ENCODE results near the gene COIL. TPM values are rescaled to one million over a fixed set of nuclear protein-coding genes. Genes with fewer than 3 reads are reported as not detected.
"Not testable (repeated sequence)": the region's sequence is repeated elsewhere in the genome, so short reads cannot be mapped to it uniquely, and the experiment has no call there.

Gene COIL
- total and polyA plus RNA-seq, 4 donors, result 7.4 to 12.0 (median 9.9) TPM

DNA sequence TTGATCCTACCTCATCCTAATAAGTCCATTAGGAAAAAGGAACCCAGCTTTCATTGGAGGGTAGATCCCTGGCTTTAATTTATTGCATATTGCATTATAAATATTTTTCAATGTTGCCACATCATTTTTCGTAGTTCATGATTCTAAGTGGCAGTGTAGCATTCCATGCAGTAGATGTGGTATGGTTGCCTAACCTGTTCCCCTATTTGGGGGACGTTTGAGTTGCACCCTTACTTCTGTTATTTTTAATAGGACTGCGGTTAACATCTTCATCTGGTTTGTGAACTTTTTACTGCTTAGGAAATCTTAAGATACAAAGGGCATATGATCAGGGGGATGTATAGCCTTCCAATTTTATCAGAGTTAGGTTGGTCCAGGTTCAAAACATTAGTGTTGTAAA, 22.5 kb upstream of the COIL start:
- H3K4me1 ChIP-seq (ENCODE audit: control insufficient read depth in 1 of 2, insufficient read depth in 2 of 2, low read length in 2 of 2), result no peaks in the 10 kb centered on the region
- intact Hi-C loops (cut with DNase I), result no loop called here
- WGBS, 2 donors, result 77 to 78% methylated on average over 3 of the region's 3 CpGs

DNA sequence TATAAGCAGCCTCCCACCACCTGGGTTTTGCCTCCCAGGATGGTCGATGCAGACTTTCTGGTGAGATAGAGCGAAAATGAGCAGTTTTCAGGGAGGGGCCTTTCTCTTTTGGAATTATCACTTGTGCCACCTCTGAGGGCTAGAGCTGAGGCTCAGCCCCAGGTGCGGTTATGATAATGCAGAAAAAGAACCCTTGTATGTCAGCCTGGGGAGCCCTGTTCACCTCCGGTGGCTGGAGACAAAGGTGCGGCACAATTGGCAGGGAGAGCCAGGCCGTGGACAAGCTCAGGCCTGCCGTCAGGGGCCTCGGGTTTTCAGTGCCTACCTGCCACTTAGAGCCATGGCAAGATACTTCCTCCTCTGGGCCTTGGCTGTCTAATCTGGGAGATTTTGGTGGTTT, 21.5 kb upstream of the COIL start:
- no peak overlapping the region for H3K27ac ChIP-seq (ENCODE audit: low read depth in 1 of 2, low read length in 2 of 2)
- no peaks in the 10 kb centered on the region for H3K27me3 ChIP-seq (ENCODE audit: control insufficient read depth in 1 of 2, insufficient read depth in 2 of 2, low read length in 1 of 2)
- ATAC-seq (ENCODE audit: low FRiP score) (no peak), DNase-seq (no peak)
- intact Hi-C loops (cut with DNase I), result no loop called here
- no peak overlapping the region for H3K4me3 ChIP-seq (ENCODE audit: low read length in 2 of 2)
- no peaks in the 10 kb centered on the region for H3K4me1 ChIP-seq (ENCODE audit: control insufficient read depth in 1 of 2, insufficient read depth in 2 of 2, low read length in 2 of 2)
- H3K36me3 ChIP-seq (ENCODE audit: control insufficient read depth in 1 of 2, insufficient read depth in 2 of 2, low read length in 1 of 2), result peaks cover 3 to 7% of the 10 kb centered on the region in 2 donors
- H3K9me3 ChIP-seq (ENCODE audit: control insufficient read depth, low read length), result no peaks in the 10 kb centered on the region
- 93 to 94% methylated on average over 8 of the region's 8 CpGs for WGBS, 2 donors

More for the DNA sequence above, 22.5 kb upstream of the COIL start:
- DNase-seq, result no peak
- Histone ChIP-seq H3K4me3 (ENCODE audit: low read length in 2 of 2) (no peak overlapping the region), H3K27me3 (ENCODE audit: control insufficient read depth in 1 of 2, insufficient read depth in 2 of 2, low read length in 1 of 2) (no peaks in the 10 kb centered on the region), H3K36me3 (ENCODE audit: control insufficient read depth in 1 of 2, insufficient read depth in 2 of 2, low read length in 1 of 2) (peaks cover 3 to 7% of the 10 kb centered on the region in 2 donors), H3K9me3 (ENCODE audit: control insufficient read depth, low read length) (no peaks in the 10 kb centered on the region), H3K27ac (ENCODE audit: low read depth in 1 of 2, low read length in 2 of 2) (no peak overlapping the region)
- no peak for ATAC-seq (ENCODE audit: low FRiP score)

DNA sequence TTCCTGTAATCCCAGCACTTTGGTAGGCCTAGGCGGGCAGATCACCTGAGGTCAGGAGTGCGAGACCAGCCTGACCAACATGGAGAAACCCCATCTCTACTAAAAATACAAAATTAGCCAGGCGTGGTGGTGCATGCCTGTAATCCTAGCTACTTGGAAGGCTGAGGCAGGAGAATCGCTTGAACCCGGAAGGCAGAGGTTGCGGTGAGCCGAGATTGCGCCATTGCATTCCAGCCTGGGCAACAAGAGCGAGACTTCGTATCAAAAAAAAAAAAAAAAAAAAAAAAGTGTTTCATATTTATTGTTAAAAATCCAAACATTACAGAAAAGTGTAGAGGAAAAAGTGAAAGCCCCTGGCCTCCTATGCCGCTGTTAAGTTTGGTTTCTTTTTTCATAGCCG, 19.7 kb upstream of the COIL start:
- H3K36me3 ChIP-seq (ENCODE audit: control insufficient read depth in 1 of 2, insufficient read depth in 2 of 2, low read length in 1 of 2); H3K27me3 ChIP-seq (ENCODE audit: control insufficient read depth in 1 of 2, insufficient read depth in 2 of 2, low read length in 1 of 2); H3K27ac ChIP-seq (ENCODE audit: low read depth in 1 of 2, low read length in 2 of 2); DNase-seq; H3K4me1 ChIP-seq (ENCODE audit: control insufficient read depth in 1 of 2, insufficient read depth in 2 of 2, low read length in 2 of 2); intact Hi-C loops (cut with DNase I); ATAC-seq (ENCODE audit: low FRiP score); H3K9me3 ChIP-seq (ENCODE audit: control insufficient read depth, low read length); H3K4me3 ChIP-seq (ENCODE audit: low read length in 2 of 2): not testable (repeated sequence)
- 95 to 97% methylated on average over 12 of the region's 12 CpGs for WGBS, 2 donors

DNA sequence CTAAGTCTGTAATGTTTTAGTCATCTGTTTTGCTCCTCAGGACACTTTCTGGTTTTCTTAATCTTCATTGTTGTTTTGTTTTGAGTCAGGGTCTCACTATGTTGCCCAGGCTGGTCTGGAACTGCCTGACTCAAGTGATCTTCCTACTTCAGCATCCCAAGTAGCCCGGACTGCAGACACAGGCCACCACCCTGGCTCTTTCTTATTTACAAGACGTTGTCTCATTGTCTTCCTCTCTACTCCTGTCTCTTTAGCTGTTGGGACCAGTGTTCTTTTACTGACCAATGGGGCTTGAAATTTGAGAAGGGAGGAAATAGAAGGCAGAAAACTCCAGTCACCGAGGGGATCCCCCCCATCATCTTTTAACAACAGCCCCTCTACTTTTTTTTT, 18.2 kb upstream of the COIL start:
- DNase-seq (no peak), ATAC-seq (ENCODE audit: low FRiP score) (no peak)
- H3K36me3 ChIP-seq (ENCODE audit: control insufficient read depth in 1 of 2, insufficient read depth in 2 of 2, low read length in 1 of 2), result peaks cover 0 to 7% of the 10 kb centered on the region in 2 donors
- no peaks in the 10 kb centered on the region for H3K27me3 ChIP-seq (ENCODE audit: control insufficient read depth in 1 of 2, insufficient read depth in 2 of 2, low read length in 1 of 2)
- intact Hi-C loops (cut with DNase I), result no loop called here
- no peaks in the 10 kb centered on the region for H3K9me3 ChIP-seq (ENCODE audit: control insufficient read depth, low read length)
- no peaks in the 10 kb centered on the region for H3K4me1 ChIP-seq (ENCODE audit: control insufficient read depth in 1 of 2, insufficient read depth in 2 of 2, low read length in 2 of 2)
- WGBS, 2 donors, result 66 to 69% methylated on average over 3 of the region's 3 CpGs
- H3K4me3 ChIP-seq (ENCODE audit: low read length in 2 of 2), result no peak overlapping the region
- no peak overlapping the region for H3K27ac ChIP-seq (ENCODE audit: low read depth in 1 of 2, low read length in 2 of 2)

DNA sequence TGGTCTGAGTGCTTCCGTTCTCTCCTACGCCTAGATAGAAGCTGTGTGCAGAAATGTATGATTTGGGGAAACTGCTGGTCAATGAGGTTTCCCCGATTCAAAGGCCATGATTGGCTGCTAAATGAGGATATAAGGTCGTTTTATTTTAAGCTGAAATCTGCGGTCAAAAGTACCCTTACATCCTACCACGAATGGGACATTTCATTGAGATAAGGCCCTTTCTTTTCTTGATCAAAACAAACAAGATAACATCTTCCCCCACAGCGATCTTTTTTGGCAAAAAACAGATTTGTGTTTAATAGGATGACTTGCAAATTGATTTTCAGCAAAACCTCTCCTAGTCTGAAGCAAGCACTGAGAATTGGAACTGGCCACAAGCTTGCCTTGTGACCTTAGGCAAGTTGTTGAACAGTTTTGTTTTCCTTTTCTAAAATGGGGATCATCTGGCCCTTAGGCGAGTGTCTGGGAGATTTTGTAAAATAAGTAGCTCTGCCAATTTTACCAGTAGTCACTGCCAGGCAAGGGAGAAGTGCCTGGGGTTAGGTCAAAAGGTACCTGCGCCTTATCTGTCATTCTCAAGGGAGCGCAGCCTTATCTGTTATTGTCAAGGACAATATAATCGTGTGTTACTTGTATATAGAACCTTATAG, 17.7 kb upstream of the COIL start:
- no peaks in the 10 kb centered on the region for H3K27me3 ChIP-seq (ENCODE audit: control insufficient read depth in 1 of 2, insufficient read depth in 2 of 2, low read length in 1 of 2)
- WGBS, 2 donors, result 18 to 19% methylated on average over 11 of the region's 11 CpGs
- H3K9me3 ChIP-seq (ENCODE audit: control insufficient read depth, low read length), result no peaks in the 10 kb centered on the region
- ATAC-seq (ENCODE audit: low FRiP score) (no peak), DNase-seq (no peak)
- H3K4me1 ChIP-seq (ENCODE audit: control insufficient read depth in 1 of 2, insufficient read depth in 2 of 2, low read length in 2 of 2), result no peaks in the 10 kb centered on the region
- intact Hi-C loops (cut with DNase I), result no loop called here
- peaks cover 0 to 7% of the 10 kb centered on the region in 2 donors for H3K36me3 ChIP-seq (ENCODE audit: control insufficient read depth in 1 of 2, insufficient read depth in 2 of 2, low read length in 1 of 2)
- peak overlapping the region; percentile 9 to 85 for H3K4me3 ChIP-seq (ENCODE audit: low read length in 2 of 2)
- peak overlapping the region in 1 of 2 donors; percentile 3 for H3K27ac ChIP-seq (ENCODE audit: low read depth in 1 of 2, low read length in 2 of 2)

DNA sequence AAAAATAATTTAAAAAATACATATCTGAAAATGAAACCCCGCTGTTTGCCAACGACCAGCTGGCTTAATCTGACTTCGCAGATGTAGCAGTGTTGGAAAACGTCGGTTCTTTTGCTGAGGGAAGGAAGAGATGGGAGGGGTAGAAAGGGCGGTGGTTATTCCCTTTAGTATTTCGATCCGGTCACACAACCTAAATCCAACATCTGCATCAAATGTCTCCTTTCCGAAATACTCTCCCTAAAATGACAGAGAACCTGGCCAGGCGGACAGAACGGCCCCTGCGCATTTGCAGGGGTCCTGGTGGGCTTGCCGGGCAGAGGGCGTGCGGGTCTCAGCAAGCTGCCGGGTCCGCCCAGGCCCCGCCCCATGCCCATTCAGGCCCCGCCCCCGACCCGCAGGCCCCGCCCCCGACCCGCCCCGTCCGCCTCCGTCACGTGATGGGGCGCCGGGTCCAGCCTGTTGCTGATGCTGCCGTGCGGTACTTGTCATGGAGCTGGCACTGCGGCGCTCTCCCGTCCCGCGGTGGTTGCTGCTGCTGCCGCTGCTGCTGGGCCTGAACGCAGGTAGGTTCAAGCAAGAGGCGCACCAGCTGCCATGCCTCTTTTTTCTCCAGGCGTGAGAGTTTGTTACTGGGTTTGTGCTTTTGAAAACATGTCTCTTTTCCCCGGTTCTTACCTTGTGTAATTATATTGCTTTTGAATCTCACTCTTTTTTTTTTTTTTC, 17.0 kb upstream of the COIL start, which contains the start of gene SCPEP1:
TSS of gene SCPEP1 (plus strand) at position 459 of the 723 bp plus-strand sequence. CDS start at position 488, 29 bp downstream.
- Histone ChIP-seq H3K4me1 (ENCODE audit: control insufficient read depth in 1 of 2, insufficient read depth in 2 of 2, low read length in 2 of 2) (no peaks in the 10 kb centered on the region), H3K4me3 (ENCODE audit: low read length in 2 of 2) (peak within 1 kb of the TSS; percentile 9 to 85), H3K36me3 (ENCODE audit: control insufficient read depth in 1 of 2, insufficient read depth in 2 of 2, low read length in 1 of 2) (peaks cover 0 to 4% of the 10 kb centered on the region in 2 donors), H3K27ac (ENCODE audit: low read depth in 1 of 2, low read length in 2 of 2) (peak within 1 kb of the TSS; percentile 3 to 61), H3K9me3 (ENCODE audit: control insufficient read depth, low read length) (no peaks in the 10 kb centered on the region), H3K27me3 (ENCODE audit: control insufficient read depth in 1 of 2, insufficient read depth in 2 of 2, low read length in 1 of 2) (no peaks in the 10 kb centered on the region)
- DNase-seq, result peak; percentile 90 to 93
- ATAC-seq (ENCODE audit: low FRiP score), result peak; percentile 97
- intact Hi-C loops (cut with DNase I), result no loop called here
- WGBS, 2 donors, result 0 to 1% methylated on average over 31 to 42 of the region's 42 CpGs

DNA sequence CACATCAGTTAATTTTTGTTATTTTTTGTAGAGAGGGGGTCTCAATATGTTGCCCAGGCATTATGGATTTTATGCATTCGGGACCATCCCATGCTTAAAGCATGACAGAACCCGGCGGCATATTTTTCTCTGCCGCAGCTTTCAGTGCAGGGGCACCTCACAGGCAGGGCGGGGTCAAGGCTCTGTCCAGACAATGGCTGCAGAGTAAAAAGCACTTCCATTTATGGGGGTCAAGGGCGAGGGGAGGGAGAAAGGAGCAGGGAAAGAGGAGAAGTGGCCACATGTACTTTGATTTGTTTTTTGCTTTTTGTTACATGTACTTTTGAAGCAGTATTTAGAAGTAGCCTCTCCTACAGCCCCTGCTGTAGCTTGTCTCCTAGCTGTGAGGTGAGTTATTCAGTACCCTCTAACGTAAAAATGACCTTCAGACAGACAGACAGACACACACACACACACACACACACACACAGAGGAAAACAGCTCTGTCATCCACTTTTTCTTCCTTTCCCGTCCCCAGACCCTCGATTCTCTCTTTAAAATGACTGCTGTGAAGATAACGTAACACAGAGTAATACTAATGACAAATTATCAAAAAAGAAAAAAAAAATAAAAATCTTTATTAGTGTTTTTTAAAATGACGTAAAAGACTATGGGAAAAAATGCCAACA, 16.2 kb upstream of the COIL start:
- no peak overlapping the region for H3K27ac ChIP-seq (ENCODE audit: low read depth in 1 of 2, low read length in 2 of 2)
- H3K4me1 ChIP-seq (ENCODE audit: control insufficient read depth in 1 of 2, insufficient read depth in 2 of 2, low read length in 2 of 2), result no peaks in the 10 kb centered on the region
- ATAC-seq (ENCODE audit: low FRiP score) (peak; percentile 42), DNase-seq (no peak)
- H3K9me3 ChIP-seq (ENCODE audit: control insufficient read depth, low read length), result no peaks in the 10 kb centered on the region
- intact Hi-C loops (cut with DNase I), result no loop called here
- peak overlapping the region in 1 of 2 donors; percentile 81 for H3K4me3 ChIP-seq (ENCODE audit: low read length in 2 of 2)
- H3K27me3 ChIP-seq (ENCODE audit: control insufficient read depth in 1 of 2, insufficient read depth in 2 of 2, low read length in 1 of 2), result no peaks in the 10 kb centered on the region
- 39 to 41% methylated on average over 11 of the region's 11 CpGs for WGBS, 2 donors
- H3K36me3 ChIP-seq (ENCODE audit: control insufficient read depth in 1 of 2, insufficient read depth in 2 of 2, low read length in 1 of 2), result peaks cover 0 to under 1% of the 10 kb centered on the region in 2 donors

DNA sequence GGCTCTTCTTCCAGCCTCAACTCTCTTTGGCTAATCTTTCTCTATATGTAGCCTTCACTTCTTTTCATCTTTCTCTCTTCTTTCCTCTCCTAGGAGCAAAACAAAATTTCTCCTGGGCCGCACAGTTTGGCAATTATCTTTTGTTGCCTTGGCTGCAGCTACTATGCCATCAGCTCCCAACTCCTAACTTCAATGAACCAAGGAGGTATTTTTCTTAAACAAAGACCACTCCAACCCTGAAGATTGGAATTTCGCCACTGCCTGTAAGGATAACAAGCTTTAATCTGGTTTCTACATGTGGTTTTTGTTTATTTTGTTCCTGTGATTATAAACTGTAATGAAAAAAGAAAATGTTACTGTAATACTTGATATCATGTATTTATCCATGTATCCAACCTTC, 14.8 kb upstream of the COIL start:
- no peak overlapping the region for H3K27ac ChIP-seq (ENCODE audit: low read depth in 1 of 2, low read length in 2 of 2)
- no peaks in the 10 kb centered on the region for H3K27me3 ChIP-seq (ENCODE audit: control insufficient read depth in 1 of 2, insufficient read depth in 2 of 2, low read length in 1 of 2)
- H3K4me3 ChIP-seq (ENCODE audit: low read length in 2 of 2), result no peak overlapping the region
- no peak for ATAC-seq (ENCODE audit: low FRiP score)
- 85 to 90% methylated on average over 2 of the region's 2 CpGs for WGBS, 2 donors
- H3K36me3 ChIP-seq (ENCODE audit: control insufficient read depth in 1 of 2, insufficient read depth in 2 of 2, low read length in 1 of 2), result no peaks in the 10 kb centered on the region
- intact Hi-C loops (cut with DNase I), result no loop called here
- H3K9me3 ChIP-seq (ENCODE audit: control insufficient read depth, low read length), result no peaks in the 10 kb centered on the region
- no peaks in the 10 kb centered on the region for H3K4me1 ChIP-seq (ENCODE audit: control insufficient read depth in 1 of 2, insufficient read depth in 2 of 2, low read length in 2 of 2)
- DNase-seq, result no peak

Data from aorta (tissue), 5 donors.